OCI-LY3 (cell line): Measurements from ENCODE around the gene MBP.
A peak's percentile ranks its signal among the peaks of the same experiment; 100 is the strongest.

Experiments
- H2AFZ ChIP-seq: fragments of 200-600, 300-600 bp; shearing (Covaris generic); 2 replicates; pipeline ENCODE4 v1.6.0; 2014; ENCODE audit warnings: antibody characterized with exemption, low read depth, low read length
- H3K27ac ChIP-seq: fragments of 200-600, 300-600 bp; sonication (generic); 2 replicates; pipeline ENCODE4 v1.5.1; 2014; ENCODE audit warnings: mild to moderate bottlenecking, low read length, moderate library complexity, mixed read lengths
- H3K27me3 ChIP-seq: fragments of 200-600, 300-600 bp; sonication (generic); 2 replicates; pipeline ENCODE4 v1.6.1; 2014; ENCODE audit warnings: low read depth, low read length, mixed read lengths
- H3K36me3 ChIP-seq: fragments of 200-600, 300-600 bp; sonication (generic); replicated peaks from 2 replicates; pipeline ENCODE3; 2014; ENCODE audit warnings: low read depth, low read length, mixed read lengths
- H3K4me1 ChIP-seq: fragments of 300-600, 200-600 bp; sonication (generic); 2 replicates; pipeline ENCODE4 v1.6.1; 2014; ENCODE audit warnings: low read length, mixed read lengths
- H3K4me2 ChIP-seq: fragments of 200-600, 300-600 bp; sonication (generic); 2 replicates; pipeline ENCODE4 v1.6.1; 2014; ENCODE audit warnings: low read length, mixed read lengths
- H3K4me3 ChIP-seq: fragments of 300-600, 200-600 bp; sonication (generic); 2 replicates; pipeline ENCODE4 v1.5.1; 2014; ENCODE audit warnings: antibody characterized with exemption, mild to moderate bottlenecking, low read length, moderate library complexity
- H3K79me2 ChIP-seq: fragments of 300-600, 200-600 bp; shearing (Covaris generic); 2 replicates; pipeline ENCODE4 v1.6.1; 2014; ENCODE audit warnings: mild to moderate bottlenecking, low read length, mixed read lengths
- H3K9ac ChIP-seq: fragments of 300-600, 200-600 bp; shearing (Covaris generic); 2 replicates; pipeline ENCODE4 v1.6.0; 2014; ENCODE audit warnings: mild to moderate bottlenecking, low read length, moderate library complexity
- H3K9me3 ChIP-seq: fragments of 200-600, 300-600 bp; shearing (Covaris generic); 2 replicates; pipeline ENCODE4 v1.6.1; 2014; ENCODE audit warnings: low read length, mixed read lengths; ENCODE audit not compliant: insufficient read depth
- H4K20me1 ChIP-seq: fragments of 200-600, 300-600 bp; sonication (generic); 2 replicates; pipeline ENCODE4 v1.6.1; 2016; ENCODE audit warnings: low read length, mixed read lengths; ENCODE audit not compliant: insufficient read depth
- CTCF ChIP-seq: fragments of 200-600, 300-600 bp; sonication (generic); IDR thresholded peaks from 2 replicates; pipeline ENCODE4 v1.5.1; 2014; ENCODE audit warnings: antibody characterized with exemption, low read length, low read depth
- EZH2phosphoT487 ChIP-seq: fragments of 200-600 bp; shearing (Covaris generic); IDR thresholded peaks from 2 replicates; pipeline ENCODE4 v1.6.1; 2018; ENCODE audit warnings: antibody characterized with exemption, mixed run types, low read depth

MBP gene

GRCh38 chr18:77052297-77052982 lies 80.1 kb downstream of the MBP start:
- Histone ChIP-seq H3K9ac (no peak overlapping the region), H3K4me2 (peak overlapping the region; percentile 82), H3K36me3 (no peaks in the 10 kb centered on the region), H3K79me2 (peaks cover 8% of the 10 kb centered on the region; the same call in 1 of the 2 replicates), H4K20me1 (peaks cover 16% of the 10 kb centered on the region), H2AFZ (no peak overlapping the region), H3K27me3 (no peaks in the 10 kb centered on the region), H3K4me3 (no peak overlapping the region), H3K27ac (no peak overlapping the region), H3K4me1 (peaks cover 50% of the 10 kb centered on the region), H3K9me3 (no peaks in the 10 kb centered on the region)
- no peak for TF ChIP-seq CTCF
- no peak for TF ChIP-seq EZH2phosphoT487

- peaks cover 10% of the 10 kb centered on the region for H4K20me1 ChIP-seq
- no peak overlapping the region for H3K4me3 ChIP-seq
- TF ChIP-seq CTCF (no peak), EZH2phosphoT487 (no peak)
- peaks cover 43% of the 10 kb centered on the region for H3K4me1 ChIP-seq
- H3K9me3 ChIP-seq = no peaks in the 10 kb centered on the region
- no peaks in the 10 kb centered on the region for H3K27me3 ChIP-seq
- no peak overlapping the region for H3K9ac ChIP-seq
- H3K4me2 ChIP-seq = no peak overlapping the region
- peaks cover 6% of the 10 kb centered on the region for H3K36me3 ChIP-seq
- peaks cover 7% of the 10 kb centered on the region; the same call in 1 of the 2 replicates for H3K79me2 ChIP-seq
- no peak overlapping the region for H2AFZ ChIP-seq
- H3K27ac ChIP-seq = no peak overlapping the region
Observed at GRCh38 chr18:77051581-77052296, 80.8 kb downstream of the MBP start.

- Histone ChIP-seq H3K4me1 (peaks cover 40% of the 10 kb centered on the region), H3K27ac (no peak overlapping the region), H2AFZ (no peak overlapping the region), H4K20me1 (peaks cover 24% of the 10 kb centered on the region), H3K36me3 (peaks cover 11% of the 10 kb centered on the region), H3K79me2 (no peaks in the 10 kb centered on the region; the same call in 1 of the 2 replicates), H3K4me3 (no peak overlapping the region), H3K4me2 (no peak overlapping the region), H3K9ac (no peak overlapping the region), H3K27me3 (no peaks in the 10 kb centered on the region), H3K9me3 (no peaks in the 10 kb centered on the region)
- TF ChIP-seq EZH2phosphoT487 = no peak
- no peak for TF ChIP-seq CTCF
Observed at GRCh38 chr18:77049938-77050337, 82.6 kb downstream of the MBP start.

- Histone ChIP-seq H3K9ac (no peak overlapping the region), H3K27ac (no peak overlapping the region), H3K36me3 (peaks cover 15% of the 10 kb centered on the region), H3K79me2 (no peaks in the 10 kb centered on the region), H3K27me3 (no peaks in the 10 kb centered on the region), H3K9me3 (no peaks in the 10 kb centered on the region), H3K4me2 (no peak overlapping the region), H3K4me1 (peaks cover 26% of the 10 kb centered on the region), H4K20me1 (peaks cover 31% of the 10 kb centered on the region), H2AFZ (no peak overlapping the region), H3K4me3 (no peak overlapping the region)
- no peak for TF ChIP-seq CTCF
- no peak for TF ChIP-seq EZH2phosphoT487
Observed at GRCh38 chr18:77047803-77048419, 84.7 kb downstream of the MBP start.
